Esophagus mucosa (tissue), 1 donor: ENCODE data around the gene KLKB1. TPM values are rescaled to one million over a fixed set of nuclear protein-coding genes. Genes with fewer than 3 reads are reported as not detected.

Experiments used
- ATAC-seq: fragments of 200-7000 bp; cut with Tn5 transposase; one replicate; pipeline ENCODE4 v1.9.1; 2020
- total RNA-seq: library from RNA; stranded (reverse); gene quantifications from one replicate; pipeline ENCODE4 v1.2.4, GENCODE V29; 2023
- donor health status: DM: yes; HTN: yes; CAD: no.

Gene KLKB1
- total RNA-seq: 0.08 TPM

- no peak for ATAC-seq
Observed at GRCh38 chr4:186227221-186227620, at the start of gene KLKB1. TSS of gene KLKB1 (plus strand) at chr4:186227507. CDS start at chr4:186228196, 689 bp downstream.

GRCh38 chr4:186188107-186188506 is 39.2 kb upstream of the KLKB1 start:
- ATAC-seq: no peak

GRCh38 chr4:186189656-186190055 is 37.7 kb upstream of the KLKB1 start:
- no peak for ATAC-seq

- peak; percentile 43 for ATAC-seq
Observed at GRCh38 chr4:186190581-186191199, 36.6 kb upstream of the KLKB1 start.

GRCh38 chr4:186191200-186192065 is 35.9 kb upstream of the KLKB1 start, which contains the start of gene CYP4V2:
TSS of gene CYP4V2 (plus strand) at chr4:186191567. CDS start at chr4:186191824, 257 bp downstream.
- peak; percentile 96 for ATAC-seq

GRCh38 chr4:186192066-186192612 is 35.2 kb upstream of the KLKB1 start:
- no peak for ATAC-seq

GRCh38 chr4:186193851-186194250 is 33.5 kb upstream of the KLKB1 start:
- ATAC-seq: no peak

- no peak for ATAC-seq
Observed at GRCh38 chr4:186196063-186196462, 31.2 kb upstream of the KLKB1 start.

- ATAC-seq: no peak
Observed at GRCh38 chr4:186200516-186200915, 26.8 kb upstream of the KLKB1 start.

GRCh38 chr4:186201010-186201409 is 26.3 kb upstream of the KLKB1 start:
- no peak for ATAC-seq

GRCh38 chr4:186201535-186202230 is 25.6 kb upstream of the KLKB1 start:
- peak; percentile 81 for ATAC-seq

GRCh38 chr4:186202490-186203140 is 24.7 kb upstream of the KLKB1 start:
- ATAC-seq: peak; percentile 22

- ATAC-seq: no peak
Observed at GRCh38 chr4:186203406-186203805, 23.9 kb upstream of the KLKB1 start.

GRCh38 chr4:186204103-186204559 is 23.2 kb upstream of the KLKB1 start:
- peak; percentile 58 for ATAC-seq

GRCh38 chr4:186204686-186205085 is 22.6 kb upstream of the KLKB1 start:
- no peak for ATAC-seq

- ATAC-seq: no peak
Observed at GRCh38 chr4:186205156-186205555, 22.2 kb upstream of the KLKB1 start.

GRCh38 chr4:186216465-186217024 is 10.8 kb upstream of the KLKB1 start:
- ATAC-seq: no peak

GRCh38 chr4:186217733-186218293 is 9.5 kb upstream of the KLKB1 start:
- no peak for ATAC-seq

- no peak for ATAC-seq
Observed at GRCh38 chr4:186221624-186222023, 5.7 kb upstream of the KLKB1 start.

- ATAC-seq: no peak
Observed at GRCh38 chr4:186225848-186226247, 1.5 kb upstream of the KLKB1 start.

- ATAC-seq: no peak
Observed at GRCh38 chr4:186226521-186227189, 652 bp upstream of the KLKB1 start.
